Measurements from ENCODE around the gene NEGR1. TPM values are rescaled to one million over a fixed set of nuclear protein-coding genes. Genes with fewer than 3 reads are reported as not detected.
"Not testable (repeated sequence)": the region's sequence is repeated elsewhere in the genome, so short reads cannot be mapped to it uniquely, and the experiment has no call there.

NEGR1 gene
- total RNA-seq, 1 experiment from 2014 or later = 1.3 TPM

DNA sequence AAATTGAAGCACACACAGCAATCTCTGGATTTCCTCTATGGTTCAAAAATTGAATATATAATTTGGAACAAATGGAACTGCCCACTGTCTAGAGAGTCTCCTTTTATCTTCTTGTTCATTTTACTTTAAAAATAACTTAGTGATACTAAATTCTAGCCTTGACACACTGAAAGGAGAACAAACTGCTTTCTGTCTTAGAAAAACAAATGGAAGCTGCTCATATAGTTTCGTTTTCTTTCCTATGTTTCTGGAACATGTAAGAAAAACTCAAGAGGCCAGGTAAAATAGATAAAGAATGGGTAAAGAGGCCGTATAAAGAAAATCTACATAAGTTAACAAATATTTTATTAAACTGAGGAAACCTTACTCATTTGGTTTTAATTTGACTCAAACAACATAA is 332.7 kb downstream of the NEGR1 start:
- no peak for DNase-seq (ENCODE audit: low read depth)

- peak; percentile 1 for DNase-seq (ENCODE audit: low read depth)
Measured at GRCh38 chr1:71948561-71948960, 333.8 kb downstream of the NEGR1 start.

DNA sequence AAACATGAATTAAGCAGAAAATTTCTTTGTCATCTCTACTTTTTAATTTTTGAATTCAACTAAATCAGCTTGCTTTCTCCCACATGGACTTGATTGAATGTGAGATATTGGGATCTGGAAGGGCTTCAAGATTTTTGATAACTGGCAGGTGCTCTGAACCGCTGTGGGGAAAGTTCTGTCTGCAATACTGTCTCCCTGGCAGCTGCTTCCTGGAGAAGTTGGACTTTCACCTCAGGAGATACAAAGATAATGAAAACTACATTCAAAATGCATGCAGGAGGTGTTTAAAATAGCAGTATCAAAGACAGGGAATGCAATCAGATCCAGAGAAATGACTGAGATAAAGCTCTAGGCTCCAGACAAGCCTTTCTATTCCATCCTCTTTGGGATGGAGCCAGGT is 338.3 kb downstream of the NEGR1 start:
- DNase-seq (ENCODE audit: low read depth) = no peak

- no peak for DNase-seq (ENCODE audit: low read depth)
Measured at GRCh38 chr1:71940261-71940660, 342.1 kb downstream of the NEGR1 start.

- DNase-seq (ENCODE audit: low read depth) = no peak
Measured at GRCh38 chr1:71930511-71930910, 351.8 kb downstream of the NEGR1 start.

DNA sequence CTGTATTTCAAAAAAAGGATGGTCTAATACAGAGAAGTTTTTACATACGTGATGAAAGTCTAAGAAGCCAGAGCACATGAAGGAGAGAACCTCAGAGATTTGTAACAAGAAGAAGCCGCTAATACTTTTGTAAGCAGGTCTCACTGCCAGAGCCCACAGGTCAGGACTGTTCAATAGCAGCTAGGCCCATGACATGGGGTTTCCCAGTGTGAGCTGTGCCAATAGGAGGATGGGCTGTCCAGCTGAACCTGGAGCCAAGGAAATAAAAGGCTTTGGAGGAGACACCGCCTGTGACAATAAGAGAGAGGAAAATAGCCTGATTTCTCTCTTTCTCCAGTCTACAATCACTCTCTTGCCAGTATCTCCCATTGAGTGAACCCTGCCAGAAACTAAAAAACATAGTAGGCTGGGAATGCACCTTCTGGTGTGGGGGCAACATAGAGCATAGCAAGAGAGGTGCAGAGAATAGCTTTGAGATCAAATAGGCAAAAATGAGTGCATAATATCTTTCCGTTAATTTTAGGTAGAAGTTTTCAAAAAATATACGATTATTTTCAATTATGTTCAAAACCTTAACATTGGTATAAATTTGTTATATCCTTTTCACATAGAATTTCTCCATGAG is 360.3 kb downstream of the NEGR1 start:
- no peak for DNase-seq (ENCODE audit: low read depth)

DNA sequence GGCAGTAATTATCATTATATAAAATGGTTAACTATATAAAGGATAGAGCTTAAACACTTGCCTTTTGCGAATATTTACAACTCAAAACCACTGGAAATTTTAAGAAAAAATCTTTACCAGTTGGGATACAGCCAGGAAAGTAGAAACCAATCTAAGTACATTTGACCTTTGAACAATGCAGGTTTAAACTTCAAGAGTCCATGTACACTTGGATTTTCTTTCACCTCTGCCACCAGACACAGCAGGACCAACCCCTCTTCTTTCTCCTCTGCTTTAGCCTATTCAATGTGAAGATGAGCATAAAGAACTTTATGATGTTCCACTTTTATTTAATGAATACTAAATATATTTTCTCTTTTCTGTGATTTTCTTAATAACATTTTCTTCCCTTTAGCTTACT is 361.1 kb downstream of the NEGR1 start:
- no peak for DNase-seq (ENCODE audit: low read depth)

- no peak for DNase-seq (ENCODE audit: low read depth)
Measured at GRCh38 chr1:71920556-71920955, 361.8 kb downstream of the NEGR1 start.

GRCh38 chr1:71919811-71920509 is 362.4 kb downstream of the NEGR1 start:
- no peak for DNase-seq (ENCODE audit: low read depth)

GRCh38 chr1:71918630-71919029 is 363.7 kb downstream of the NEGR1 start:
- DNase-seq (ENCODE audit: low read depth) = no peak

DNA sequence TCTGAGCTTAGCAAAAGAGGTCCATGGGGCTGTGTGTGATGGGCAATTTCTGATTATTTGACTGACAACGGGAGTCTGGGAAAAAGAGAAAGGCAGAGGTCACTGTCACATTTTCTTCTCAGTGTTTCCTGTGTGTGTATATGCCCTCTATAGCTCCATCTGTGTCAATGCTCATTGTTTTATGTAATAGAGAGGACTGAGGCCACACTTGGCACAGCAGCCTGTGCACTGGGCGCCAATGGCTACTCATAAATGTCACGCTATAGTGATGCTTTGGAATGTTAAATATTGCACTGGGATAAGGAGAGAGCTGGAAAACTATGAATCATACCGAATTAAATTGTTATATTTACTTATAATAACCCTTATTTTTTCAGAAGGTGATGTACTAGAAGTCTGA is 365.4 kb downstream of the NEGR1 start:
- DNase-seq (ENCODE audit: low read depth) = peak; percentile 15

DNA sequence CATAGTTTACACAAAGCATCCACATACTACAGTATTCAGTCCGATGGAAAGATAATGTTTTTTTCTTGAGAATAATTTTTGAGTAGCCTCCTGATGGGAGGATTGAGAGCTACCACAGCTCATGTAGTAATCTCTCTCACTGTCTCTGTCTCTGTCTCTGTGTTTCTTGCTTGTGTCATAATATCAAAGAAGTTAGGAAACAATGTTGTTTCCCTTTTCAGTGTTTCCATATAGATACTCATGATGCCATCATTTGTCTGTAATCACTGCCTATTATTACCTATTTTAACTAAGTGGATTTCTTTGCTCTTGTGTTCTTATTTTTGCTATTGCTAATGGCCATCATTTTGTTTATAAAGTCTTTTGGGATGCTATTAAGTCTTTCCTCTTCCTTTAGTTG is 367.7 kb downstream of the NEGR1 start:
- no peak for DNase-seq (ENCODE audit: low read depth)

DNA sequence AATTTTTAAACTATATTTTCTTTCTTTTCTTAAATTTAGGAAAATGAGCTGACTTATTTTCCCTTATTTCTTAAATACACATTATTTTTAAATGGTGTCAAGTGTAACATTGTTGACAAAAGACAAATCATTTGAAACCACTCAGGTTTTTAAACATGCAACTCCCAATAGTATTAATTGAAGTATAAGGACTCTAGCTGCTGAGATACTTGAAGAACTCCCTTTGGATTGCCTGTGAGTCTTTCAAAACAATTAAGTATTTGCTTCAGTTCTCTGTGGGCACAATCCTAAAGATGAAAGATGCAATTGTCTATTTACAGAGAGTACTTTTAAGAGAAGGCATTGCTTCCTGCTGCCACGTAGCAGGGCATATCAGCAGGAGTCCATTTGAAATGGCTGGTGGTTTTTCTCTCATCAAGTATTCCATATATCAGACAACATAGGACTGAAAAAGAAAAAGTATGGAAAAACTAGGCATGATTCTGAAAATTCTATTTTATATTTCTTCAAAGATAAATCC is 373.4 kb downstream of the NEGR1 start:
- DNase-seq (ENCODE audit: low read depth) = no peak

GRCh38 chr1:71908303-71908702 is 374.0 kb downstream of the NEGR1 start:
- no peak for DNase-seq (ENCODE audit: low read depth)

DNA sequence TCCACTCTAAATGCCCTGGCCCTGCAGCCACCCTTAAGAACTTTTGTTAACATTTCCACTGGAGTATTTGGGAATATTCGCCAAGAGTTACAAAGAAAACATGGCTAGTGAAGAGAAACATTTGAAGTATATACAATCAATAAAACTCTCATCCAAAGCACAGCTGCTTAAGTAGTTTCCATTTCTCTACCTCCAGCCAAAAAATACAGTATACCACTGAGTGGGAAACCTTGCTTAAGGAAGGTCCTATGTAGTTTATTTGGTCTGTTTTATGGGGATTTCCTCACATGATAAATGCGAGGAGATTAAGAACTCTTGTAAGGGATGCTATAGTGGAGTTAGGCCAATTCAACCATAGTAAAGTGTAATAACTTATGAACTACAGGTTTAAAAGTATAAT is 382.5 kb downstream of the NEGR1 start:
- no peak for DNase-seq (ENCODE audit: low read depth)

DNA sequence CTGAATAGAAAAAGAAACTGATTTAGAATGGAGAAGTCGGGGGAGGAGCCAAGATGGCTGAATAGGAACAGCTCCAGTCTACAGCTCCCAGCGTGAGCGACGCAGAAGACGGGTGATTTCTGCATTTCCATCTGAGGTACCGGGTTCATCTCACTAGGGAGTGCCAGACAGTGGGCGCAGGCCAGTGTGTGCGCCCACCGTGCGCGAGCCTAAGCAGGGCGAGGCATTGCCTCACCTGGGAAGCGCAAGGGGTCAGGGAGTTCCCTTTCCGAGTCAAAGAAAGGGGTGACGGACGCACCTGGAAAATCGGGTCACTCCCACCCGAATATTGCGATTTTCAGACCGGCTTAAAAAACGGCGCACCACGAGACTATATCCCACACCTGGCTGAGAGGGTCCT is 394.2 kb downstream of the NEGR1 start:
- not testable (repeated sequence) for DNase-seq (ENCODE audit: low read depth)

DNA sequence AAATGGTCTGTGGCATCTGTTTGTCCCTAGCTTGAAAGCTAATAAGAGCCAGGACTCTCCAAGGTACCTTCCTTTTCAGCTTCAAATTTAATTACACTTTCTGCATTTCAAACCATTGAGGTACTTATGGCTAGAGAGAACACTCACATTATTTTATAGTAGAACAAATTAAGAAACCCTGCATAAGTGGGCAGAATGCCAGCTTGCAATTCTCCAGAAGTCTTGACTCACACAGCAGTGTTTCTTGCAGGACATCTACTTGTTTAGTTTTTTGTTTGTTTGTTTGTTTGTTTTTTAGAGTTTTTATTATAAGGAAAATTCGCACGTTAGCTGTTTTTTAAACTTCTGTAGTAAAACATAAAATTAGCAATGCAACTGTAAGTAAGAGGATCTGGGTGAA is 397.2 kb downstream of the NEGR1 start:
- no peak for DNase-seq (ENCODE audit: low read depth)

DNA sequence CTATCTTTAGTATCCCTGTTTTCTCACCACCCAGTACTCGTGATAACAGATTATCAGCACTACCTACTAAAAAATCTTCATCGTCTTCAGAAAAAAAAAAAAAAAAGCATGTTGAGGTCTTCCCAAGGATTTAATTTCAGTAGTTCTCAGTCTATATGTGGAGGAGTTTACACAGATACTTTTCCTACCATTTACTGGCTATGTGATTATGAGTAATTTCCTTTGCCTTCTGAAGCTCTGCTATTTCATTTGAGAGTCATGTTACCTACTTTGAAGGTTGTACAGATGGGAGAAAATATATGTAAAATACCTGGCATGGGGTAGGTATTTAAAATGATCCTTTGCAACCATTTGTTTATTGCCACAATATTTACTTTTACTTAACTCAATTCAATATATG is 399.7 kb downstream of the NEGR1 start:
- DNase-seq (ENCODE audit: low read depth) = no peak

DNA sequence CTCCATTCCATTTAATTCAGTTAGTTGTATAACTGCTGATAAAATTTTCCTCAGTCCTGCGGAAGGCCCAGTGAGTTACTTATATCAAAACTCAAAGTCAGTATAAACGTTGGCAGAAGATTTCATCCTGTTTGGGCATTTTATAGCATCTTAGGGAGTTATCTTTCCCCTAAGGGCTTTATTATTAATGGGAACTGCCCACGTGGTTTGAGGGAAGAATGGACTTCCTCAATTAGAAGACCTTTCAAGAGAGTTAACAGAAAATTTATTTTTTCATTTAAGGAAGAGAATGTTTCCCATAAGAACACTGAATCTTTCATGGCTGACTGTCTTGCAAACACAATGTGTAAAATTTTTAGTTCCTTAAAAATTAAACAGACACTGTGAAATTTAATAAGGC is 400.1 kb downstream of the NEGR1 start:
- no peak for DNase-seq (ENCODE audit: low read depth)

GRCh38 chr1:71881611-71882010 is 400.7 kb downstream of the NEGR1 start:
- peak; percentile 1 for DNase-seq (ENCODE audit: low read depth)

GRCh38 chr1:71869326-71869725 is 413.0 kb downstream of the NEGR1 start:
- DNase-seq (ENCODE audit: low read depth) = no peak

GRCh38 chr1:71862756-71863155 is 419.6 kb downstream of the NEGR1 start:
- no peak for DNase-seq (ENCODE audit: low read depth)

DNA sequence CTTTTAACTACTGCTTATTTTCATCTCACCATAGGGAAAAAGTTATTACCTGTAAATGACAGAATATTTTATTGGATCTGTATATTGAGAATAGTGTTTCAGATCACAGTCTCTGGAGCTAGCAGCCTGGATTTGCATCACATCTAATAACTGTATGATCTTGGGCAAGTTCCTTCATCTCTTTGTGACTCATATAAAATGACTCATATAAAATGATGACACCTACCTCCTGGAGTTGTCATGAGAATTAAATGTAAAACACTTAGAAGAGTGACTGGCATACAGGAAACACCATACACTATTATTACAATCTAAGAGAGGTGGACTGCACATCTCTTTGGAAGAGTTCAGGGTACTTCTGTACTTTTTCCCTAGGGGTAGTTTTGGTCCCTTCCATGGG is 421.3 kb downstream of the NEGR1 start:
- peak; percentile 24 for DNase-seq (ENCODE audit: low read depth)

GRCh38 chr1:71859806-71860205 is 422.5 kb downstream of the NEGR1 start:
- DNase-seq (ENCODE audit: low read depth) = no peak
